ENCODE data around the gene ABHD16B.

ABHD16B gene

DNA sequence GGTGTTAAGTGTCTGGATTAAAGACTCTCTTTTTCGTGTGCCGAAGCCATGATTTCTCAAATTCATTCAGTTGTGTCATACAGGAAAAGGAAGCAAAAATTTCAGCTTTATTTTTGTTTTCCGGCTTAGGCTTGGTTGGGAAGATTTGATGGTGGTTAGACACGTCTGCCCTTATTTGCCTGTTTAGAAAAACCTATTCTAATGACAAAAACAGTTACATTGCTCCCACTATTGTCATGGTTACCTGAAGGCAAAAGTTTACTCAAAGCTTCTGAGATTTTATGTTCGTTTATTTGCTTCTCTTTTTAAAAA is 34.6 kb downstream of the ABHD16B start:
- DNase-seq (ENCODE audit: low read depth): peak; percentile 51

GRCh38 chr20:63896264-63897105 is 35.2 kb downstream of the ABHD16B start:
- DNase-seq (ENCODE audit: low read depth): peak; percentile 32

GRCh38 chr20:63897978-63898561 is 36.8 kb downstream of the ABHD16B start:
- no peak for DNase-seq (ENCODE audit: low read depth)

DNA sequence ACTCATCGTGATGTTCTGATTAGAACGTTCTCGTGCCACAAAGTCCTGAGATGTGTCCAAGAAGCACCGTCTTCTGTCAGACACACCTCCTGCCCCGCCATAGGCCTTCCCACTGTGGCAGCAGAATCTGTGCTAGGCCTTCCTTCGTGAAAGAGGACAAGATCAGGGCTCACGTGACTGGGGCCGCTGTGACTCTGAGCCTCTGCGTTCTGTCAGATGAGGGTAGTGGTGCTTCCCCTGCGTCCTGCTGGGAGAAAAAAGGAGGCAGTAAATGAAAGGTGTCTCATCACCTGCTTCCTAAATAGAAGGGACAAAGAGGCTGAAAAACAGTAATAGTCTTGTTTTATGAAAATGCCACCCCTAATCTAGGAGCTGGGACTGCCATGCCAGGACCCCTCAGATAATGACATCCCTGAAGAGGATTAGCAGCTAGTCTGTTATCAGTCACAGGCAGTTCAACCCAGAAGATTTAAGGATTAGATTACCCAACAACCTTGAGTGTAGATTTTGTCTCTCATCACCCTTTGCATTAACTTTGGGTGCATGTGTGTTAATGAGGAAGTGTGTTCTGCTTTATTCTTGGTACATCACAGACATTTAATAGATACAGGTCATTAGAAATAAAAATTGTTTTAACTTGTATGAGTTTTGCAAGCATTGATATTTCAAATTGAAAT is 37.7 kb downstream of the ABHD16B start:
- no peak for DNase-seq (ENCODE audit: low read depth)

DNA sequence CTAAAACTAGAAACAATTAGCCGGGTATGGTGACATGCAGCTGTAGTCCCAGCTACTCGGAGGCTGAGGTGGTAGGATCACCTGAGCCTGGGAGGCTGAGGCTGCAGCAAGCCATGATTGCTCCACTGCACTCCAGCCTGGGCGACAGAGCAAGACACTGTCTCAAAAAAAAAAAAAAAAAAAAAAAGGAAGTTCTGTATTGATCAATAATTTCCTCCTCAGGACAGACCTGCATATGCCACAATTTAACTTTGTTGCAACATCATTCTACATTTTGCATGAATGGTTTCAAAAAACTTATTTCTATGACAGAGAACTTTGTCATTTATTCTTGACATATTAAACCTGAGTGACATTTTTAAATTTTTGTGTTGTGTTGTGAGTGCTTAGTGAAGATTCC is 39.1 kb downstream of the ABHD16B start:
- no peak for DNase-seq (ENCODE audit: low read depth)

GRCh38 chr20:63903796-63904561 is 42.7 kb downstream of the ABHD16B start:
- DNase-seq (ENCODE audit: low read depth): no peak

- DNase-seq (ENCODE audit: low read depth): no peak
These were observed 46.8 kb downstream of the ABHD16B start for GRCh38 chr20:63908008-63908682.

DNA sequence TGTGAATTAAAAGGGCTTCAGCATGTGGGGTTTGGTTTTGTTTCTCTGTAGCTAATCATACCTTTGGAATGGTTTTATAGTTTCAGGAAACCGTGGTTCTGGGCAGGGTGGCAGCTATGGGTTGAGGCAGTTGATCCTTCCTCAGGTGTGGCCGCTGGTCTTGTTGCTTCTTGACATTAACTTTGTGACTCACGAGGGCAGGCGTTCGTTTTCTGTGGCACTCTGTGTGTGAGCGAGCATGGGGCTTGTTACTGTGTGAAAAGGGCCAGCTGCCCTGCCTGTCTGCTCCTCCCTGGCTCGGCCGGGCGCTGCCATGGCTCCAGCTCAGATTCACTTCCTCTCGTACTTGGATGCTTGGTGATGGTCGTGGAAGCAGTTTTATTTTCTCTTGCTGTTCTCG is 49.9 kb downstream of the ABHD16B start:
- DNase-seq (ENCODE audit: low read depth): no peak
